Measurements from ENCODE around the gene TOP3A. TPM values are rescaled to one million over a fixed set of nuclear protein-coding genes. Genes with fewer than 3 reads are reported as not detected.

TOP3A gene
- total and polyA plus RNA-seq, 2 experiments from 2014 or later = 21.7 to 76.7 TPM

- no peak for TF ChIP-seq EZH2 (IDR thresholded peaks at IDR 0.05; ENCODE audit: low read depth, unreplicated experiment)
- TF ChIP-seq, protein P1, sequence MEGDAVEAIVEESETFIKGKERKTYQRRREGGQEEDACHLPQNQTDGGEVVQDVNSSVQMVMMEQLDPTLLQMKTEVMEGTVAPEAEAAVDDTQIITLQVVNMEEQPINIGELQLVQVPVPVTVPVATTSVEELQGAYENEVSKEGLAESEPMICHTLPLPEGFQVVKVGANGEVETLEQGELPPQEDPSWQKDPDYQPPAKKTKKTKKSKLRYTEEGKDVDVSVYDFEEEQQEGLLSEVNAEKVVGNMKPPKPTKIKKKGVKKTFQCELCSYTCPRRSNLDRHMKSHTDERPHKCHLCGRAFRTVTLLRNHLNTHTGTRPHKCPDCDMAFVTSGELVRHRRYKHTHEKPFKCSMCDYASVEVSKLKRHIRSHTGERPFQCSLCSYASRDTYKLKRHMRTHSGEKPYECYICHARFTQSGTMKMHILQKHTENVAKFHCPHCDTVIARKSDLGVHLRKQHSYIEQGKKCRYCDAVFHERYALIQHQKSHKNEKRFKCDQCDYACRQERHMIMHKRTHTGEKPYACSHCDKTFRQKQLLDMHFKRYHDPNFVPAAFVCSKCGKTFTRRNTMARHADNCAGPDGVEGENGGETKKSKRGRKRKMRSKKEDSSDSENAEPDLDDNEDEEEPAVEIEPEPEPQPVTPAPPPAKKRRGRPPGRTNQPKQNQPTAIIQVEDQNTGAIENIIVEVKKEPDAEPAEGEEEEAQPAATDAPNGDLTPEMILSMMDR (conservative IDR thresholded peaks at IDR 0.05; ENCODE audit: low read depth in 2 of 2) = no peak
- TF ChIP-seq REST (IDR thresholded peaks at IDR 0.05; ENCODE audit: unreplicated experiment) = no peak
- no peak for TF ChIP-seq ZNF114 (CRISPR knock-in tag; IDR thresholded peaks at IDR 0.05)
- no peak for TF ChIP-seq ETS1 (IDR thresholded peaks at IDR 0.05)
- TF ChIP-seq EZH2phosphoT487 (IDR thresholded peaks at IDR 0.05; ENCODE audit: unreplicated experiment) = no peak
- no peak for TF ChIP-seq POLR2AphosphoS5 (IDR thresholded peaks at IDR 0.05; ENCODE audit: low read depth)
- no peak for TF ChIP-seq JUNB (IDR thresholded peaks at IDR 0.05; ENCODE audit: unreplicated experiment)
- TF ChIP-seq ZNF331 (CRISPR knock-in tag; IDR thresholded peaks at IDR 0.05; ENCODE audit: low read depth) = no peak
- TF ChIP-seq ZNF462 (CRISPR knock-in tag; IDR thresholded peaks at IDR 0.05) = no peak
Observed at GRCh38 chr17:18237461-18237860, 77.3 kb downstream of the TOP3A start.

More at GRCh38 chr17:18237461-18237860, 77.3 kb downstream of the TOP3A start:
- ATAC-seq (no peak), DNase-seq (ENCODE audit: low spot score) (no peak)
- Mint-ChIP-seq H3K4me3 (no peak overlapping the region), H3K27ac (no peak overlapping the region), H3K4me1 (no peaks in the 10 kb centered on the region), H3K36me3 (ENCODE audit: low read depth) (peaks cover 48% of the 10 kb centered on the region), H3K27me3 (ENCODE audit: insufficient read depth, low read depth, poor library complexity) (peaks cover 5% of the 10 kb centered on the region), H3K9me3 (no peaks in the 10 kb centered on the region)
- Histone ChIP-seq H3K4me3 (no peak overlapping the region), H3K79me2 (replicated peaks; ENCODE audit: insufficient read depth) (no peaks in the 10 kb centered on the region), H3K9me2 (ENCODE audit: insufficient read depth) (no peaks in the 10 kb centered on the region), H3K27ac (ENCODE audit: low read depth) (no peak overlapping the region), H3K4me1 (ENCODE audit: insufficient read depth) (no peaks in the 10 kb centered on the region), H3K36me3 (ENCODE audit: insufficient read depth) (0 out of 2 replicates have a peak, but pooled peaks cover 3% of the 10 kb centered on the region), H3F3A (replicated peaks; ENCODE audit: low read depth) (no peaks in the 10 kb centered on the region), H4K20me1 (replicated peaks; ENCODE audit: insufficient read depth) (no peaks in the 10 kb centered on the region; the same call in 1 of the 2 replicates), H2AFZ (no peak overlapping the region), H3K27me3 (ENCODE audit: insufficient read depth) (no peaks in the 10 kb centered on the region), H3K4me2 (no peak overlapping the region)

Measured in GM23338 (cell line).